Coronary artery (tissue), 2 donors: ENCODE measurements around the gene SLC17A1.

ENCODE experiments used
- DNase-seq: peaks from one replicate; pipeline ENCODE4 v3.0.0-alpha.2; 2017; ENCODE audit warnings: low spot score
- H3K27ac ChIP-seq, 2 donors: fragments of 200-600 bp; sonication (generic); one replicate each; pipeline ENCODE4 v1.5.1; 2016 to 2019
- H3K4me3 ChIP-seq: fragments of 200-600 bp; sonication (generic); 2 replicates; pipeline ENCODE4 v1.5.1; 2016; ENCODE audit warnings: mild to moderate bottlenecking, moderate library complexity
- CTCF ChIP-seq: fragments of 200-600 bp; sonication (generic); IDR thresholded peaks from one replicate; pipeline ENCODE4 v1.5.1; 2019; ENCODE audit warnings: antibody characterized with exemption

SLC17A1 gene

DNA sequence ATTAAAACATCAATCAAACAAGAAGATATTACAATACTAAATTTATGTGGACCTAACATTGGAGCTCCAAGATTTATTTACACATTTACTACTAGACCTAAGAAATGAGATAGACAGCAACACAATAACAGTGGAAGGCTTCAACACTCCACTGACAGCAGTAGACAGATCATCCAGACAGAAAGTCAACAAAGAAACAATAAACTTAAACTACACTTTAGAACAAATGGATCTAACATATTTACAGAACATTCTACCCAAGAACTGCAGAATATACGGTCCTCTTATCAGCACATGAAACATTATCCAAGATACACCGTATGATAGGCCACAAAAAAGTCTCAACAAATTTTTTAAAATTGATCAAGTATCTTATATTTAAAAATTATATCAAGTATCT, 27.0 kb downstream of the SLC17A1 start:
- TF ChIP-seq CTCF: no peak
- no peak overlapping the region for H3K27ac ChIP-seq
- DNase-seq: no peak
- no peak overlapping the region for H3K4me3 ChIP-seq

DNA sequence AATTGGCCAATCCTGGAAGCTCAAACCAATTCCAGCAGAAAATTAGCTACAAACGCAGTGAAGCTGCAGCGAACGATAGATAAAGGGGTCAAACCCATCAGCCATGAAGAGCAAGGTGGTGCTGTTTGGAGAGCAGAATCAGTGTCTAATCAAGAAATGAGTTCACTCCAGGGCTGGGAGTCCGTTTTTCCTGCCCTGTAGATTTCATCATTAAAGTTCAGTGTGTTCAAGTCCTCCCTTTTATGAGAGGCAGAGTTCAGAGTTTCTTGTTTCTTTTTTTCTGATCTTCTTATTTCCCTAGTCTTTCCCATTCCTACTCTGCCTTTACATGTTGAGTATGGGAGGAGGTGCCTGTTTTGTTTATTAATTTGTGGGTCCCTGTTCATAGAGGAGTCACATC, 30.4 kb downstream of the SLC17A1 start:
- TF ChIP-seq CTCF: no peak
- no peak for DNase-seq
- Histone ChIP-seq H3K27ac (no peak overlapping the region), H3K4me3 (no peak overlapping the region)

DNA sequence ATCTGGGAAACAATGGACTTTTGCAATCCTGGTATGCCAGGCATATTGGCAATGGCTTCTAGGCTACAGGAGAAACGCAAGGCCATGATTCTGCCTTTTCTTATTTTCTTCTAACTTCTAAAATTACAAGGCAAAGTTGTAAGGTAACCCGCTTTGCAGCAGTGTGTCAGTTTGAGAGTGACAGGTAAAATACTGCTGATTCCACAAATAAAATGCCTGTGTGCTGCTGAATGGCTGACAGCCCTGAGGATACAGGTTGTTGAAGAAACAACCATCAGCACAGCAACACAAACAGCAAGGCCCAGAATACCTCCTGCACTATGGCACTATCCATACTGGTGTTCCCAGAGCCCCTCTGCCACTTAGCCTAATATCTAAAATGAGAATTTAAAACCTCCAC, 37.1 kb downstream of the SLC17A1 start:
- TF ChIP-seq CTCF: no peak
- Histone ChIP-seq H3K27ac (no peak overlapping the region), H3K4me3 (no peak overlapping the region)
- DNase-seq: no peak

DNA sequence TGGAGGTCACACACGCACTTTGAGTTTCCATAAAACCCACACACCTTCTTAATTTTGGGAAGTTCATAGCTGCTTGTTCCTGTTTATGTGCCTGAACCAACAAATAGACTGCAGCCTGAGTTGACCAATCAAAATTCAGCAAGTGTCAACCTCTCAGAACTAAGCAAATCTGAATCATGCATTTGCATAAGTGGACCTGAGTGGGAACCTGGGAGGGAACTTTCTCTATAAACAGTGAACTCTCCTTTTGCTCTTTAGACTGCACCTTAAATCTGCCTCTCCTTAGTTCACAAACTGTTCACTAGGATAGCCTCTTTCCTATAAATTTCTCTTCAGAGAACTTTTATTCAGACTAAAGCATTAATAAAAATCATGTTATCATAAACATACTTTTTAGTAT, 37.9 kb downstream of the SLC17A1 start:
- Histone ChIP-seq H3K4me3 (no peak overlapping the region), H3K27ac (no peak overlapping the region)
- TF ChIP-seq CTCF: no peak
- no peak for DNase-seq

- TF ChIP-seq CTCF: no peak
- no peak overlapping the region for H3K27ac ChIP-seq
- H3K4me3 ChIP-seq: no peak overlapping the region
- no peak for DNase-seq
Observed at GRCh38 chr6:25792016-25792415, 39.8 kb downstream of the SLC17A1 start.

GRCh38 chr6:25789475-25789874, 42.4 kb downstream of the SLC17A1 start:
- no peak overlapping the region for H3K4me3 ChIP-seq
- no peak overlapping the region for H3K27ac ChIP-seq
- TF ChIP-seq CTCF: no peak
- no peak for DNase-seq

DNA sequence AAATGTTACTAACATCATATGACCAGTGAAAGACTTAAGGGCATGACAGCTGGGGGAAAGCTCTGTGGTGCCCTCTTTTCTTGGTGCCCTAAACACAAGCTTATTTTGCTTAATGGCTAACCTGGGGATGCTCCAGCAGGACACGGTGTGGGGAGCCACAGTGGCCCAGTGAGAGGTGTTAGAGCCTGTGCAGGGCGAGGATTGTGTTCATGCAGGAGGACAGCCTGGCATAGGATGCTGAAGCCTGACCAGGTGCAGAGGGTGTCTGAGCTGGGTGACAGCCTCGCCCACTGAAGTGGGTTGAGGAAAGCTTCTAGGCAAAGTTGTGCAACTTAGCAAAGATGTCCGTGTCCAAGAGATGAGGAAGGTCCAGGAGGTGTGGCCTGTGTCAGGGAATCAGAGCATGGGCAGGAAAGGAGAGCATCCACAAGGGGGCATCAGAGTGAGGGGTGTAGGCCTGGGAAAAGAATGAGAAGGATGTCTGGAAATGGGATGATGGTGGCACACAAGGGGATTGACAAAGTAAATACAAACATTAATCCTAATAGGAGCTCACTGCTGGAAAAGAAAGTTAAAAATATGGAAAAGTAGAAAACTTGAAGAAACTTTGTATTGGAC, 43.4 kb downstream of the SLC17A1 start:
- no peak for DNase-seq

More for the DNA sequence above, 43.4 kb downstream of the SLC17A1 start:
- Histone ChIP-seq H3K4me3 (no peak overlapping the region), H3K27ac (no peak overlapping the region)
- no peak for TF ChIP-seq CTCF
